Endothelial cell of hepatic sinusoid (primary cell): ENCODE data around the gene DLG2.

Experiments used
- in situ Hi-C: cut with HindIII; loops from 2 replicates; pipeline ENCODE4 v1.10.0; 2017; ENCODE audit warnings: low sequenced_read_pairs

Gene DLG2

GRCh38 chr11:84714316-84714780 lies 912.8 kb downstream of the DLG2 start:
- in situ Hi-C loops = no loop called here

GRCh38 chr11:84691830-84692229 lies 935.3 kb downstream of the DLG2 start:
- in situ Hi-C loops = no loop called here

- in situ Hi-C loops = no loop called here
These were observed 939.7 kb downstream of the DLG2 start for GRCh38 chr11:84687433-84687832.

GRCh38 chr11:84686716-84687115 lies 940.4 kb downstream of the DLG2 start:
- in situ Hi-C loops = no loop called here

GRCh38 chr11:84685976-84686375 lies 941.2 kb downstream of the DLG2 start:
- in situ Hi-C loops = no loop called here

GRCh38 chr11:84685149-84685548 lies 942.0 kb downstream of the DLG2 start:
- in situ Hi-C loops = no loop called here

- in situ Hi-C loops = no loop called here
These were observed 945.7 kb downstream of the DLG2 start for GRCh38 chr11:84681456-84681855.

- in situ Hi-C loops = no loop called here
These were observed 951.6 kb downstream of the DLG2 start for GRCh38 chr11:84675396-84676025.

GRCh38 chr11:84673753-84674152 lies 953.4 kb downstream of the DLG2 start:
- in situ Hi-C loops = no loop called here

GRCh38 chr11:84671325-84671999 lies 955.7 kb downstream of the DLG2 start:
- in situ Hi-C loops = no loop called here

- in situ Hi-C loops = no loop called here
These were observed 963.4 kb downstream of the DLG2 start for GRCh38 chr11:84663731-84664130.

GRCh38 chr11:84660257-84660977 lies 966.7 kb downstream of the DLG2 start:
- in situ Hi-C loops = no loop called here

- in situ Hi-C loops = no loop called here
These were observed 971.4 kb downstream of the DLG2 start for GRCh38 chr11:84655712-84656111.

GRCh38 chr11:84648471-84648870 lies 978.7 kb downstream of the DLG2 start:
- in situ Hi-C loops = no loop called here

- in situ Hi-C loops = no loop called here
These were observed 981.0 kb downstream of the DLG2 start for GRCh38 chr11:84645988-84646694.

- in situ Hi-C loops = no loop called here
These were observed 984.6 kb downstream of the DLG2 start for GRCh38 chr11:84642500-84642899.

GRCh38 chr11:84634309-84634708 lies 992.8 kb downstream of the DLG2 start:
- in situ Hi-C loops = no loop called here

GRCh38 chr11:84628871-84629620 lies 998.1 kb downstream of the DLG2 start:
- in situ Hi-C loops = no loop called here

GRCh38 chr11:84626256-84626655 lies 1000.9 kb downstream of the DLG2 start:
- in situ Hi-C loops = no loop called here

- in situ Hi-C loops = no loop called here
These were observed 1014.5 kb downstream of the DLG2 start for GRCh38 chr11:84612645-84613044.

GRCh38 chr11:84608837-84609196 lies 1018.3 kb downstream of the DLG2 start:
- in situ Hi-C loops = no loop called here
